ENCODE data around the gene CCDC88C. TPM values are rescaled to one million over a fixed set of nuclear protein-coding genes. Genes with fewer than 3 reads are reported as not detected.
A peak's percentile ranks its signal among the peaks of the same experiment; 100 is the strongest.

CCDC88C gene
- total RNA-seq, 1 donor from 2014 or later, result 17.8 TPM

GRCh38 chr14:91372671-91373495 lies 44.7 kb downstream of the CCDC88C start:
- H3K27me3 ChIP-seq, result no peaks in the 10 kb centered on the region
- H3K9me3 Mint-ChIP-seq, result no peaks in the 10 kb centered on the region
- peaks cover 2% of the 10 kb centered on the region for H3K36me3 Mint-ChIP-seq
- no peak overlapping the region for H2AFZ ChIP-seq (replicated peaks)
- no peak overlapping the region for H3K4me2 ChIP-seq
- H3K27ac ChIP-seq, result peak overlapping the region; percentile 91
- H3K27ac Mint-ChIP-seq, result peak overlapping the region; percentile 2
- no peaks in the 10 kb centered on the region for H3K9me3 ChIP-seq (ENCODE audit: low read depth)
- H3K4me1 Mint-ChIP-seq, result peaks cover 70% of the 10 kb centered on the region
- no peak overlapping the region for H3K4me3 ChIP-seq
- peaks cover 92% of the 10 kb centered on the region for H3K79me2 ChIP-seq (ENCODE audit: low read depth)
- peaks cover 4% of the 10 kb centered on the region for H3K27me3 Mint-ChIP-seq (ENCODE audit: insufficient read depth, low read depth)
- no peak overlapping the region for H3K9ac ChIP-seq
- H3F3A ChIP-seq (ENCODE audit: low read depth), result peaks cover 17% of the 10 kb centered on the region
- H3K4me1 ChIP-seq, result peaks cover 74% of the 10 kb centered on the region
- peaks cover 97% of the 10 kb centered on the region for H4K20me1 ChIP-seq (ENCODE audit: low read depth)
- H3K4me3 Mint-ChIP-seq, result no peak overlapping the region
- DNase-seq (ENCODE audit: low spot score), result no peak
- no peaks in the 10 kb centered on the region for H3K36me3 ChIP-seq
- TF ChIP-seq EZH2 (IDR thresholded peaks at IDR 0.05) (no peak), EZH2phosphoT487 (IDR thresholded peaks at IDR 0.05) (no peak), CTCF (IDR thresholded peaks at IDR 0.05) (no peak)

- peaks cover 7% of the 10 kb centered on the region for H3K27me3 Mint-ChIP-seq (ENCODE audit: insufficient read depth, low read depth)
- Histone ChIP-seq H3K4me3 (no peak overlapping the region), H3F3A (ENCODE audit: low read depth) (peaks cover 17% of the 10 kb centered on the region), H3K9me3 (ENCODE audit: low read depth) (no peaks in the 10 kb centered on the region), H3K27ac (no peak overlapping the region), H2AFZ (replicated peaks) (no peak overlapping the region), H3K27me3 (no peaks in the 10 kb centered on the region), H3K4me1 (peaks cover 72% of the 10 kb centered on the region), H3K79me2 (ENCODE audit: low read depth) (peaks cover 92% of the 10 kb centered on the region), H3K4me2 (no peak overlapping the region), H3K9ac (no peak overlapping the region), H4K20me1 (ENCODE audit: low read depth) (peaks cover 97% of the 10 kb centered on the region), H3K36me3 (no peaks in the 10 kb centered on the region)
- no peak for TF ChIP-seq EZH2phosphoT487 (IDR thresholded peaks at IDR 0.05)
- TF ChIP-seq EZH2 (IDR thresholded peaks at IDR 0.05), result no peak
- no peak for TF ChIP-seq CTCF (IDR thresholded peaks at IDR 0.05)
- H3K4me3 Mint-ChIP-seq, result no peak overlapping the region
- peaks cover 2% of the 10 kb centered on the region for H3K36me3 Mint-ChIP-seq
- no peak overlapping the region for H3K27ac Mint-ChIP-seq
- no peaks in the 10 kb centered on the region for H3K9me3 Mint-ChIP-seq
- no peak for DNase-seq (ENCODE audit: low spot score)
- H3K4me1 Mint-ChIP-seq, result peaks cover 71% of the 10 kb centered on the region
Observed at GRCh38 chr14:91371990-91372375, 45.6 kb downstream of the CCDC88C start.

GRCh38 chr14:91371011-91371989 lies 46.3 kb downstream of the CCDC88C start:
- Histone ChIP-seq H3K9ac (no peak overlapping the region), H3K9me3 (ENCODE audit: low read depth) (no peaks in the 10 kb centered on the region), H3K79me2 (ENCODE audit: low read depth) (peaks cover 93% of the 10 kb centered on the region), H3K36me3 (no peaks in the 10 kb centered on the region), H4K20me1 (ENCODE audit: low read depth) (peaks cover 97% of the 10 kb centered on the region), H3K4me3 (no peak overlapping the region), H3K27ac (no peak overlapping the region), H2AFZ (replicated peaks) (no peak overlapping the region), H3K27me3 (no peaks in the 10 kb centered on the region), H3K4me1 (peaks cover 65% of the 10 kb centered on the region), H3F3A (ENCODE audit: low read depth) (peaks cover 17% of the 10 kb centered on the region), H3K4me2 (no peak overlapping the region)
- peaks cover 7% of the 10 kb centered on the region for H3K27me3 Mint-ChIP-seq (ENCODE audit: insufficient read depth, low read depth)
- H3K27ac Mint-ChIP-seq, result peak overlapping the region; percentile 2
- peaks cover 70% of the 10 kb centered on the region for H3K4me1 Mint-ChIP-seq
- TF ChIP-seq EZH2 (IDR thresholded peaks at IDR 0.05), result no peak
- no peak for TF ChIP-seq EZH2phosphoT487 (IDR thresholded peaks at IDR 0.05)
- TF ChIP-seq CTCF (IDR thresholded peaks at IDR 0.05), result no peak
- no peaks in the 10 kb centered on the region for H3K9me3 Mint-ChIP-seq
- no peak for DNase-seq (ENCODE audit: low spot score)
- H3K36me3 Mint-ChIP-seq, result peaks cover 2% of the 10 kb centered on the region
- H3K4me3 Mint-ChIP-seq, result no peak overlapping the region
